GDM1 (cell line): ENCODE data around the gene TUT1.
"Not testable (repeated sequence)": the region's sequence is repeated elsewhere in the genome, so short reads cannot be mapped to it uniquely, and the experiment has no call there.

Experiments used
- DNase-seq: peaks from one replicate; lab custom pipeline; 2025; lab: John Stamatoyannopoulos, UW

TUT1 gene

GRCh38 chr11:62605467-62605866, 14.1 kb upstream of the TUT1 start:
- DNase-seq: no peak

GRCh38 chr11:62604460-62605120, 13.3 kb upstream of the TUT1 start:
- no peak for DNase-seq

DNA sequence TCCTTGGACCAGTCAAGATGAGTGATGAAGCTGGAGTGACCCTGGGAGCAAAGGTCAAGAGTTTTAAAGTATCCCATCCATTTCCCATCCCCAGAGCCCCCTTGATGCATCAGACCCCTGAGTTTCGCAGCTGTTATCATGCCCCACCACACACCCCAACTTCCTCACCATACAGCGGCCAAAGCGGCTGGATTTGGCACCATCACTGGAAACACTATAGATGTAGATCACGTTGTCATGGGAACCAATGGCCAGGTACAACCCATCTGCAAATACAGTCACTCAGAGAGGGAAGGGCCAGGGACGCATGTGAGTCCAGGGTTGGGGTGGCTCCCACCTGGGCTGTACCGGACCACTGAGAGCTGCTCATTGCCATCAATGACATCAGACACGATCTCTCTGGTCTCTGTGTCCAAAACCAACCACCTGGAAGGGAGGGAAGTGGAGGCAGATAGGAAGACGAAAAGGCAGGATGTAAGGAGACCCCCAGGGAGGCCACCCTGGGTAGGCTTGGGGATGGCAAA, 12.5 kb upstream of the TUT1 start:
- no peak for DNase-seq

- DNase-seq: no peak
Measured at GRCh38 chr11:62603072-62603408, 11.7 kb upstream of the TUT1 start.

- no peak for DNase-seq
Measured at GRCh38 chr11:62602141-62603071, 11.1 kb upstream of the TUT1 start.

GRCh38 chr11:62601372-62602140, 10.2 kb upstream of the TUT1 start, which contains the start of gene MTA2:
MTA2 (minus strand) TSS chr11:62601865; CDS start chr11:62601450, 415 bp downstream.
- DNase-seq: peak; percentile 96

DNA sequence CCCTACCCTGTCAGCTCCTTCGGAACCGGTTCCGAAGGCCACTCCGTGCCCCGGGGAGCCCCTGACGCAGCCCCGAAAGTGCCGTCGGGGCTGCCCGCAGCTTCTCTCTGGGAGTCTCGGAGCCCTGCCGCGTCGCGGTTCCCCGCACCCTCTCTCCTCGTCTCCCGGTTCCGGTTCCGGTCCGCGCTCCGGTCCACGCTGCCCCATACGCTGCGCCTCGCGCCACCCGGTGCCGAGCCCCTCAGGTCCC, 9.7 kb upstream of the TUT1 start:
- DNase-seq: peak; percentile 7

DNA sequence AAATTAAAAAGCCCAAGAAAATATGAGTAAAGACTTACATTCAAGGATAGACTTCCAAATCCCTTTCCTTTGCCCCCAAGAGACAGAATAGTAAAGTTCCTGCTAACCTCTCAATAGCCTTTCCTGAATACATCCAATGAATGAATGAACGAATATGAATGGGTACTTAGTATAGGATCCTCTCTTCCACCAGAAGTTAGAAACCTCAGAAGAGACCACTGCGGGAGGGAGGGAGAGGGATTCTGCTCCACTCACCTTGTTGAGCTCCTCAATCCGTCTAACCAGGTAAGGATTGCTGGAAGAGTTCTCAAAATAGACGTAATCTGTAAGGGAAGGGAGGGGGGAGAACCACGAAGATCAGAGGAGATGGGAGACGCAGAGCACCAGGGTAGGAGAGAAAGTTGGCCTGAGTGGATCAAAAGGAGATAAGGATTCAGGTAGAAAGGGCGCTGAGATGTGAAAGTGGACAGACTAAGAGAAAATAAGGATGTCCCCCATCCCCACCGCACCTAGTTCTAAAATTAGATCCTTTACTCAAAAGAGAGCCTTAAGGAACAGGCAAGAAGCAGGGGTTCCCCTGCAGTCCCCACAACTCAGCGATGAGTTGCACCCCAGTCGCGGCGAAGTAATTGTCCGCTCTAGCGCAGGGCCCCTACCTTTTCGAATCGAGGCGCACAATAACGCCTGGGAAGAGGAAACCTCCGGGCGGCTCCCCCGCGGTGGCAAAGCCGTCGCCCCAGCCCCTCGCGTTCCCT, 9.2 kb upstream of the TUT1 start:
- DNase-seq: no peak

DNA sequence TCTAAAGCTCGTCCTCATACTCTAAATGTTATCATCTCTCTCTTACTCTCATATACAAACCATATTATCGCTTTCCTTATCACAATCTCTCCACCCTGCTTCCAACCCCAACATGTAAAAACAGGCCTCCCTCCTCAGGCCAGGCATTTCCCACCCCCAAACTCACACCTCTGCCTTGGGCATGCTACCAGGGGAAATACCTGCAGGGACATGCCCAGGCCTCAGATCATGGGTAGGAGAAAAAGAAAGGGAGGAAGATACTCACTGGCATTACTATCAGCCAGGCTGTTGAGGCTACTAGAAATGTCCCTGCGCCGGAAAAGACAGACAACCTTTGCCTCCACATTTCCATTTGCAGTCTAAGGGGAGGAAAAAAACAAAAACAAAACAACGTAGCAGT, 8.6 kb upstream of the TUT1 start:
- DNase-seq: no peak

DNA sequence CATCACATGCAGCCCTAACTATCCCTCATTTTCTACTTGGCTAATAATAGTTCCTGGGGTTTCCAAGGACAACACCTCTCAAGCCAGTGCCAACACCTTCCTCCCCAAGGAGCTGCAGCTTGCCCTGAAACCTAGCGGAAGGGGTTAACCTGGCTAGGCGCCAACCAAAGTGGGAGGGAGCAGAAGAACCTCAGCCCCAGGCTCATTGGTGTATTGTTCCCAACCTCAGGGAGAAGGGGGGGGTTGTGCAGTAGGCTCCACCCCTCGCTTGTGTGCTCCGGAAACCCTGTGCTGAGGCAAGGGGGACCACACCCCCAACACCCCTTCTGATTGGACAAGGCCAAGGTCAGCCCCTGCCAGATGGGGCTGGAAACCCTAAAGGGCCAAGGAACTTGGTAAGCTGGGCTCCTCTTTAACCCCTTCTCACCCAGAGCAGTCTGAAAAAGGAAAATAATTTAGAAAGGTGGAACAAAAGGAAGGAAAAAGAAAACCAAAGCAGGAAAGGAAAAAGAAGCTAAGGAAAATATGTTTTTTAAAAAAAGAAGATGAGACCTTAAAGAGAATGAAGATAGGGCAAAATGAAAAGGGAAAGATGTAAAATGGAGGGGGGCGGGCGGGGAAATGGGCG, 7.9 kb upstream of the TUT1 start:
- DNase-seq: peak; percentile 99

DNA sequence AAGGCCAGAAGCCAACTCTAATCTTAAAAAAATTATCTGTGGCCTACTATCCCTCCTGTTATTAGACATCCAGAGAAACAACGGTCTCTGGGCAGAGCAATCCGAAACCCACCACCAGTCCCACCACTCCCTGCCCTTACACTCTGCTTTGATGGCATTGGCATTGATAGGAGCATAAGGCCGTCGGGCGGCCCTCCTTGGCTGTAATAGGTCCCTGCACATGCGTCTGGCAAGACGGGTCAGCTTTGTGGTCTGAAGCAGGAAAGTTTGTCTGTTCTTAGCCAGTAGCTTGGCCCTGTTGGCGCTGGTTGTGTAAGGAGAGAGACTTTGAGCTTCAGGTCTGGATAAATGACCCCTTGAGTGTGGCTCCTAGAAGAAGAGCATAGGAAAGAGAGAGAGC, 3.8 kb upstream of the TUT1 start:
- DNase-seq: no peak

GRCh38 chr11:62593434-62594044, 2.2 kb upstream of the TUT1 start:
- DNase-seq: peak; percentile 74

GRCh38 chr11:62592989-62593421, 1.7 kb upstream of the TUT1 start:
- no peak for DNase-seq

- DNase-seq: no peak
Measured at GRCh38 chr11:62592146-62592815, 958 bp upstream of the TUT1 start.

DNA sequence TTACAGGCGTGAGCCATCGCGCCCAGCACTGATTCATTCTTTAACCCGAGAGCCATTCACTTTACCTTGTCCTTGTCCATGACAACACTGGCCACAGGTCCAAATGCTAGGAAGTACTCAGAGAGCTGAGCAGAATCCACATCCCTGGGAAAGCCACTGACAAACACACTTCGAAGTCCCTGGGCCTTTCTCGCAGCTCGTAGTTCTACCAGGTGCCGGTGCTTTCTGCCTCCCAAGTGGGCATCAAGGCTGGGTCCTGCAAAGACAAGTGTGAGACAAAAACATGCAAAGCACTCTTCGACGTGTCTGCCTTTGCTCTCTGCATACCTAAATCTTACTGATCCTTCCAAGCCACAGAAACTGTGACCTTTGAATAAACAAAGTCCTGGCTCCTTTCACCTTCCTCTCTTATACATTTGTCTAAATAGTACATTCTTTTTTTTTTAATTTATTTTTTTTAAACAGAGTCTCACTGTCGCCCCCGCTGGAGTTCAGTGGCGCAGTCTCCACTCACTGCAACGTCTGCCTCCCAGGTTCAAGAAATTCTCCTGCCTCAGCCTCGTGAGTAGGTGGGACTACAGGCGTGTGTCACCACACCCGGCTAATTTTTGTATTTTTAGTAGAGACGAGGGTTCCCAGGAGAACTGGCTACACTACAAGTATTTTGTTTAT, 2.2 kb downstream of the TUT1 start:
- DNase-seq: no peak

DNA sequence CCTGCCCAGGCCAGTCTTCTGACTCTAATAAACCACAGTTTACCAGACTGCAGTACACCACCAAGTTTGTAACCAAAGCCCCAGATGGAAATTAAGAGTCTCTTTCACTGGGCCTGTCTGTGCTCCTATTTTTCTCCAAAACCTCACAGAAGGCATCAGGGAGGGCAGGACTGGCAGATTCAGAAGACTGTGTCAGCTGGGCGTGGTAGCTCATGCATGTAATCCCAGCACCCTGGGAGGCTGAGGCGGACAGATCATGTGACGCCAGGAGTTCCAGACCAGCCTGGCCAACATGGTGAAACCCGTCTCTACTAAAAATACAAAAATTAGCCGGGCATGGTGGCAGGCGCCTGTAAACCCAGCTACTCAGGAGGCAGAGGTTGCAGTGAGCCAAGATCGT, 6.0 kb downstream of the TUT1 start:
- not testable (repeated sequence) for DNase-seq

GRCh38 chr11:62581735-62582134, 9.6 kb downstream of the TUT1 start:
- not testable (repeated sequence) for DNase-seq

GRCh38 chr11:62580959-62581715, 10.2 kb downstream of the TUT1 start:
- DNase-seq: no peak

- no peak for DNase-seq
Measured at GRCh38 chr11:62579252-62579651, 12.1 kb downstream of the TUT1 start.
